ENCODE results near the gene STRIP1.

GRCh38 chr1:110058591-110058990 is 24.2 kb downstream of the STRIP1 start:
- TF ChIP-seq CTCF (conservative IDR thresholded peaks at IDR 0.05): no peak
- TF ChIP-seq EZH2 (IDR thresholded peaks at IDR 0.05; ENCODE audit: low read depth): no peak

Measured in PC-9 (cell line).